OCI-LY3 (cell line): ENCODE data around the gene INPP5A.

Experiments
- EZH2phosphoT487 ChIP-seq: fragments of 200-600 bp; shearing (Covaris generic); IDR thresholded peaks from 2 replicates; pipeline ENCODE4 v1.6.1; 2018; ENCODE audit warnings: antibody characterized with exemption, mixed run types, low read depth
- TF ChIP-seq, protein P1 (sequence below): fragments of 200-600, 300-600 bp; sonication (generic); IDR thresholded peaks from 2 replicates; pipeline ENCODE4 v1.5.1; 2014; ENCODE audit warnings: antibody characterized with exemption, low read length, low read depth

DNA sequence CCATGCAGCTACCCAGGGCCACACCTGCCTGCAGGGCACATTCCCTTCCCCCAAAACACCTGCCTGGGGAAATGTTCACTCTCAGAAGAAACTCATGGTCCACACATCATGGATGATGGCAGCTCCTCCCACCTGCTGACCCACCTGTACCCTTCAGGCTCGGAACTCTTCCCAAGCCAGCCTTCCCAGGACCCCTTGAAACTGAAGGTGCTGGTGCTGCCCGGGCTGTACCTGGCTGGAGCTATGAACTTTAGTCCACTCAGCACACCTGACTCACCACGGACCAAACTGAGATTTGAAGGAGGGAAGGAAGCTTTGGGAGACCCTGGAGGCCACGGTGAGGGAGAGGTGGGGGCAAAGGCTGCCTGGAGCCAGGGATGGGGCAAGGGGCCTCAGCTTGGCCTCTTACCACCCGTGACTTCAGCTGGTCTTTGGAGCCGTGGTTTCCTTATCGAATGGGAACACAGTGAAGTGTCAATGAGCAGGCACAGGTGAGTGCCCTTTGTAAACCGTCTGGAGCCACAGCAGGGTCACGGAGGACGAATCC is 30.1 kb upstream of the INPP5A start:
- TF ChIP-seq, protein P1, sequence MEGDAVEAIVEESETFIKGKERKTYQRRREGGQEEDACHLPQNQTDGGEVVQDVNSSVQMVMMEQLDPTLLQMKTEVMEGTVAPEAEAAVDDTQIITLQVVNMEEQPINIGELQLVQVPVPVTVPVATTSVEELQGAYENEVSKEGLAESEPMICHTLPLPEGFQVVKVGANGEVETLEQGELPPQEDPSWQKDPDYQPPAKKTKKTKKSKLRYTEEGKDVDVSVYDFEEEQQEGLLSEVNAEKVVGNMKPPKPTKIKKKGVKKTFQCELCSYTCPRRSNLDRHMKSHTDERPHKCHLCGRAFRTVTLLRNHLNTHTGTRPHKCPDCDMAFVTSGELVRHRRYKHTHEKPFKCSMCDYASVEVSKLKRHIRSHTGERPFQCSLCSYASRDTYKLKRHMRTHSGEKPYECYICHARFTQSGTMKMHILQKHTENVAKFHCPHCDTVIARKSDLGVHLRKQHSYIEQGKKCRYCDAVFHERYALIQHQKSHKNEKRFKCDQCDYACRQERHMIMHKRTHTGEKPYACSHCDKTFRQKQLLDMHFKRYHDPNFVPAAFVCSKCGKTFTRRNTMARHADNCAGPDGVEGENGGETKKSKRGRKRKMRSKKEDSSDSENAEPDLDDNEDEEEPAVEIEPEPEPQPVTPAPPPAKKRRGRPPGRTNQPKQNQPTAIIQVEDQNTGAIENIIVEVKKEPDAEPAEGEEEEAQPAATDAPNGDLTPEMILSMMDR = no peak
- no peak for TF ChIP-seq EZH2phosphoT487
